Central memory CD8-positive, alpha-beta T cell (primary cell): ENCODE results near the gene MYO1F.

Experiments
- ATAC-seq: fragments of 150-1000 bp; cut with Tn5 transposase; replicated peaks from 2 replicates; pipeline ENCODE4 v1.10.0; 2022; ENCODE audit warnings: mild to moderate bottlenecking, moderate FRiP score, moderate number of reproducible peaks; ENCODE audit not compliant: poor library complexity, severe bottlenecking; ENCODE audit errors: extremely low read depth
- DNase-seq, 2 donors: peaks; one replicate each; pipeline ENCODE4 v3.0.0; 2021; ENCODE audit warnings: low spot score in 2 of 2
- H3K27ac Mint-ChIP-seq: one replicate; pipeline ENCODE4 v1.8.0; 2022; ENCODE audit warnings: low read depth, mild to moderate bottlenecking, moderate library complexity, mixed read lengths
- H3K27me3 Mint-ChIP-seq: one replicate; pipeline ENCODE4 v1.8.0; 2022; ENCODE audit warnings: mixed read lengths
- H3K36me3 Mint-ChIP-seq: one replicate; pipeline ENCODE4 v1.8.0; 2022; ENCODE audit warnings: mild to moderate bottlenecking, moderate library complexity, mixed read lengths; ENCODE audit not compliant: insufficient read depth
- H3K4me1 Mint-ChIP-seq: one replicate; pipeline ENCODE4 v1.8.0; 2022; ENCODE audit warnings: mixed read lengths
- H3K4me3 Mint-ChIP-seq: one replicate; pipeline ENCODE4 v1.8.0; 2022; ENCODE audit warnings: mild to moderate bottlenecking, moderate library complexity, mixed read lengths
- H3K9me3 Mint-ChIP-seq: one replicate; pipeline ENCODE4 v1.8.0; 2022; ENCODE audit warnings: mixed read lengths

MYO1F gene

GRCh38 chr19:8476524-8476923 is 100.7 kb downstream of the MYO1F start:
- H3K9me3 Mint-ChIP-seq = no peaks in the 10 kb centered on the region
- H3K27ac Mint-ChIP-seq = no peak overlapping the region
- peaks cover 74% of the 10 kb centered on the region for H3K36me3 Mint-ChIP-seq
- no peaks in the 10 kb centered on the region for H3K27me3 Mint-ChIP-seq
- DNase-seq = no peak
- ATAC-seq = no peak
- no peak overlapping the region for H3K4me3 Mint-ChIP-seq
- peaks cover 35% of the 10 kb centered on the region for H3K4me1 Mint-ChIP-seq

- ATAC-seq (no peak), DNase-seq (no peak)
- Mint-ChIP-seq H3K27me3 (no peaks in the 10 kb centered on the region), H3K4me3 (no peak overlapping the region), H3K9me3 (no peaks in the 10 kb centered on the region), H3K36me3 (peaks cover 79% of the 10 kb centered on the region), H3K27ac (no peak overlapping the region), H3K4me1 (peaks cover 24% of the 10 kb centered on the region)
These were observed 102.2 kb downstream of the MYO1F start for GRCh38 chr19:8475005-8475404.

- ATAC-seq (no peak), DNase-seq (no peak)
- H3K9me3 Mint-ChIP-seq = no peaks in the 10 kb centered on the region
- peaks cover 83% of the 10 kb centered on the region for H3K36me3 Mint-ChIP-seq
- no peaks in the 10 kb centered on the region for H3K27me3 Mint-ChIP-seq
- H3K27ac Mint-ChIP-seq = no peak overlapping the region
- H3K4me1 Mint-ChIP-seq = peaks cover 32% of the 10 kb centered on the region
- H3K4me3 Mint-ChIP-seq = no peak overlapping the region
These were observed 103.4 kb downstream of the MYO1F start for GRCh38 chr19:8473648-8474476.
